ENCODE results near the gene ASF1B. TPM values are rescaled to one million over a fixed set of nuclear protein-coding genes. Genes with fewer than 3 reads are reported as not detected.

ASF1B gene
- total and polyA plus RNA-seq, 2 donors (not counting 3 experiments of a cell fraction or from before 2014, with no cell fraction given), result 39.1 to 42.4 TPM

GRCh38 chr19:14127176-14127575 lies 9.2 kb downstream of the ASF1B start:
- ChIA-PET POLR2A (no interaction called here), CTCF (interaction anchor here (1.9 kb wide), 1 partner anchor 9 kb away, joined by 5 read pairs; the partner anchor contains the start of gene ASF1B)
- Histone ChIP-seq H3K27me3 (ENCODE audit: control insufficient read depth in 2 of 2, insufficient read depth in 2 of 2, low read length in 2 of 2) (no peaks in the 10 kb centered on the region), H3K4me3 (replicated peaks in 1 of 3; ENCODE audit: insufficient read depth in 1 of 3, low read depth in 1 of 3, low read length in 3 of 3) (no peak overlapping the region), H3K27ac (ENCODE audit: insufficient read depth, low read depth, low read length) (no peak overlapping the region), H3K36me3 (ENCODE audit: control insufficient read depth in 2 of 2, extremely low read depth in 1 of 2, insufficient read depth in 2 of 2, low read length in 2 of 2) (peaks cover 0 to 3% of the 10 kb centered on the region in 2 experiments), H3K4me1 (ENCODE audit: control insufficient read depth, extremely low read depth, insufficient read depth, low read length) (no peaks in the 10 kb centered on the region), H3K9me3 (replicated peaks; ENCODE audit: control insufficient read depth, insufficient read depth, low read length) (no peaks in the 10 kb centered on the region), H3K9me1 (replicated peaks; ENCODE audit: control insufficient read depth, extremely low read depth, insufficient read depth, low read length) (no peaks in the 10 kb centered on the region), H4K20me1 (replicated peaks; ENCODE audit: control insufficient read depth, extremely low read depth, insufficient read depth, low read length) (no peaks in the 10 kb centered on the region), H2AFZ (ENCODE audit: low read depth, low read length) (no peak overlapping the region), H3K79me2 (ENCODE audit: control insufficient read depth, insufficient read depth, low read length) (no peaks in the 10 kb centered on the region), H3K4me2 (ENCODE audit: insufficient read depth, low read length) (no peak overlapping the region), H3K9ac (replicated peaks; ENCODE audit: extremely low read depth, insufficient read depth, low read length) (no peak overlapping the region)
- dilution Hi-C loops (cut with MboI; ENCODE audit: extremely low pct_ligation_motif_present, low sequenced_read_pairs), result no loop called here
- no TSS peak for BruUV-seq (replicated peaks)
- DNase-seq (ENCODE audit: low read depth, low spot score) (no peak), FAIRE-seq (no peak)
- intact Hi-C loops (cut with micrococcal nuclease), result no loop called here
- no peak for TF ChIP-seq MYC (IDR thresholded peaks at IDR 0.05; ENCODE audit: low read depth, low read length)
- TF ChIP-seq, protein P1, sequence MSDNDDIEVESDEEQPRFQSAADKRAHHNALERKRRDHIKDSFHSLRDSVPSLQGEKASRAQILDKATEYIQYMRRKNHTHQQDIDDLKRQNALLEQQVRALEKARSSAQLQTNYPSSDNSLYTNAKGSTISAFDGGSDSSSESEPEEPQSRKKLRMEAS (IDR thresholded peaks at IDR 0.05; ENCODE audit: insufficient read depth, insufficient read length), result no peak
- TF ChIP-seq POLR2AphosphoS5 (IDR thresholded peaks at IDR 0.05; ENCODE audit: insufficient read depth, low read depth, low read length), result no peak
- TF ChIP-seq FOS (IDR thresholded peaks at IDR 0.05; ENCODE audit: borderline replicate concordance, insufficient read depth, low read length), result no peak
- no peak for TF ChIP-seq EZH2 (IDR thresholded peaks at IDR 0.05; ENCODE audit: borderline replicate concordance, low read depth, low read length, severe bottlenecking)
- TF ChIP-seq, protein P2, sequence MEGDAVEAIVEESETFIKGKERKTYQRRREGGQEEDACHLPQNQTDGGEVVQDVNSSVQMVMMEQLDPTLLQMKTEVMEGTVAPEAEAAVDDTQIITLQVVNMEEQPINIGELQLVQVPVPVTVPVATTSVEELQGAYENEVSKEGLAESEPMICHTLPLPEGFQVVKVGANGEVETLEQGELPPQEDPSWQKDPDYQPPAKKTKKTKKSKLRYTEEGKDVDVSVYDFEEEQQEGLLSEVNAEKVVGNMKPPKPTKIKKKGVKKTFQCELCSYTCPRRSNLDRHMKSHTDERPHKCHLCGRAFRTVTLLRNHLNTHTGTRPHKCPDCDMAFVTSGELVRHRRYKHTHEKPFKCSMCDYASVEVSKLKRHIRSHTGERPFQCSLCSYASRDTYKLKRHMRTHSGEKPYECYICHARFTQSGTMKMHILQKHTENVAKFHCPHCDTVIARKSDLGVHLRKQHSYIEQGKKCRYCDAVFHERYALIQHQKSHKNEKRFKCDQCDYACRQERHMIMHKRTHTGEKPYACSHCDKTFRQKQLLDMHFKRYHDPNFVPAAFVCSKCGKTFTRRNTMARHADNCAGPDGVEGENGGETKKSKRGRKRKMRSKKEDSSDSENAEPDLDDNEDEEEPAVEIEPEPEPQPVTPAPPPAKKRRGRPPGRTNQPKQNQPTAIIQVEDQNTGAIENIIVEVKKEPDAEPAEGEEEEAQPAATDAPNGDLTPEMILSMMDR (IDR thresholded peaks at IDR 0.05; ENCODE audit: extremely low read depth in 1 of 2, insufficient read depth in 1 of 2, low read depth in 1 of 2, low read length in 2 of 2), result no peak
- TF ChIP-seq POLR2A (IDR thresholded peaks at IDR 0.05; ENCODE audit: low read depth, low read length), result no peak
- TF ChIP-seq GATA2 (IDR thresholded peaks at IDR 0.05; ENCODE audit: insufficient read depth, insufficient read length, low read depth, low read length), result no peak
- no peak for TF ChIP-seq JUN (IDR thresholded peaks at IDR 0.05; ENCODE audit: borderline replicate concordance, insufficient read depth, insufficient read length, low read depth)
